NCI-H1930 (cell line): Measurements from ENCODE around the gene ARMH3.

Experiments
- DNase-seq, 2 experiments: peaks; one replicate each; lab custom pipeline; 2025; lab: John Stamatoyannopoulos, UW

Gene ARMH3

DNA sequence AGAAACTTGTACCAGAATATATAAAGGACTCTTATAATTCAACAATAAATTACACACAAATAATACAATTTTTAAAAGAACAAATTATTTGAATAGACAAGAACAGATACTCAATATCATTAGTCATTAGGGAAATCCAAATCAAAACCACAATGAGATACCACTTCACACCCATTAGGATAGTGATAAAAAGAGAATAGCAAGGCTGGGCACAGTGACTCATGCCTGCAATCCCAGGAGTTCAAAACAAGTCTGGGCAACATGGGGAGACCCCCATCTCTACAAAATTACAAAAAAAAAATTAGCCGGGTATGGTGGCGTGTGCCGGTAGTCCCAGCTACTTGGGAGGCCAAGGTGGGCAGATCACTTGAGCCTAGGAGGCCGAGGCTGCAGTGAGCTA, 160.2 kb downstream of the ARMH3 start:
- no peak for DNase-seq

DNA sequence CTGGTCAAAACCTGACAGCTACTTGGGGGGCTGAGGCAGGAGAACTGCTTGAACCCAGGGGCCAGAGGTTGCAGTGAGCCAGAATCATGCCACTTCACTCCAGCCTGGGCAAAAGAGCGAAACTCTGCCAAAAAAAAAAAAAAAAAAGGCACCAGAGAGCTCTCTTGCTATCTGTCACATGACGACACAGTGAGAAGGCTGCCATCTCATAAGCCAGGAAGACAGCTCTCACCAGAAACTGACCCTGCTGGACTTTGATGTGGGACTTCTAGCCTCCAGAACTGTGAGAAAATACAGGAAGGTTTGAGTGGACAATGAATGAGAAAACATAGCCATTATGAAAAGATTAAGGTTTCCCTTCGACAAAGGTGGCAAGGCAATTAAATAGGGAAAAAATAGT, 161.2 kb downstream of the ARMH3 start:
- DNase-seq: no peak

DNA sequence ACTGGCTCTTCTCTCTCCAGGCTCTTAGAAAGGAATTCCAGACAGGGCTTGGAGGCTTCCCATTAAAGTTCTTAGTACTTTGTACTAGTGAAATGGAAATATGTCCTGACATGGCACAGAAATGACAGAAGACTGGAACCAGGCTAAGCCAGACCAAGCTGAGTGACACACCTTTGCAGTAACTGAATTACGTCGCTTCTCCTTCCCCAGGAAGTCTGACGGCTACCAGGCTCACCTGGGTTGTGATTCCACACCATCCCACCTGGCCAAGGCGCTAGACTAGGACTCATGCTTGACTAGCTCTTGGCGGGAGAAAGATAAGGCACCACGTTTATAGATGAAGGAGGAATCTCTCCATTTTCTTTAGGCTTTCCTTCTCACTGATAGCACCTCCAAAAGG, 161.7 kb downstream of the ARMH3 start:
- no peak for DNase-seq

DNA sequence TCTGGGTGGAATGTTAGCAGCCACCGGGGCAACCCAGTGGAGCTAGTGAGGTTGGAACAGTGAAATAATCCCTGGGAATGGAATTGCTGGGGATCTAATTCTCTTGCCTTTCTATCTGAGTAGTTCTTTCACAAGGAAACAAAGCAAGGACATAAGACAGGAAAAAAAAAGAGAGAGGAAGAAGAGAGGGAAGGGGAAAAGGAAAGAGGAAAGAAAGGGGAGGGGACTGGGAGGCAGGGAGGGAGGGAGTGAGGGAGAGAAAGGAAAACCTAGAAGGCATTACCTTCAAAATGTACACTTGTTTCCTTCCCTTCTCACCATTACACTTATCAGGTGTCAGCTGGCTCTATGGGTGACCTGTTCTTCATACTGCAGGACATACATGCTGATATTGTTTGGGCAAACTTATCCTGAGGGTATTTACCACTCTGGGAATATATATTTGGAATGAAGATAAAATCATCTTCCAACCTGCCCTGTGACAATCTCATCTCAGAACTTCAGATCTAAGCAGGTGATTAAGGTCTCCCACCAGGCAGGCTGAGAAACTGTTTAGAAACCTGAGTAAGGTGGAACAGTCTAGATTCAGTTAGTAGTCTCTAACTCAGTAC, 162.4 kb downstream of the ARMH3 start:
- DNase-seq: no peak

DNA sequence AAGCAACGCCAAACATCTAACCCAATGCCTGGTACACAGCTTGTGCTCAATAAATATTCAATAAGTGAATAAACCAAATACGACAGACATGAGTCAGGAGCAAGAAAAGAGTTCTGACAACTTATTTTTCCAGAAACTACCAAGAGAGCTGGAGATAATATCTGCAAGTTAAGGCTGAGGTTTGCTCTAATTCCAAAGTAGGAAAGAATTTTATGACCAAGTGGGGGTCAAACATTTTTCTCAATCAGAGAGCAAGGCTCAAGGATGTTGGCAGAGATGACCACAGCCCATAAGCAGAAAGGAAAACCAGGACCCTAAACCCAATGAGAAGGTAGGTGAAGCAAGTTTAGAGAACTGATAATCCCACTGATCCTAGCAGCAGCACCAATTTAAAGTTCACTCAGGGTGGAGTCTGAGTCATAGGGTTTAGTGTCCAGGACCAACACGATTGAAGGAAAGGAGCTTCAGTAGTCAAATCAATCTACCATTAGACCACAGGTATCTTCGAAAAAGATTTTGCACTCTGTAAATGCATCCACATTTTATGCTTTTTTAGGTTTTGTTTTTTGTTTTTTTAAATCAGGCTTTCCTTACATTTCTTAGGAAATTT, 163.1 kb downstream of the ARMH3 start:
- no peak for DNase-seq

DNA sequence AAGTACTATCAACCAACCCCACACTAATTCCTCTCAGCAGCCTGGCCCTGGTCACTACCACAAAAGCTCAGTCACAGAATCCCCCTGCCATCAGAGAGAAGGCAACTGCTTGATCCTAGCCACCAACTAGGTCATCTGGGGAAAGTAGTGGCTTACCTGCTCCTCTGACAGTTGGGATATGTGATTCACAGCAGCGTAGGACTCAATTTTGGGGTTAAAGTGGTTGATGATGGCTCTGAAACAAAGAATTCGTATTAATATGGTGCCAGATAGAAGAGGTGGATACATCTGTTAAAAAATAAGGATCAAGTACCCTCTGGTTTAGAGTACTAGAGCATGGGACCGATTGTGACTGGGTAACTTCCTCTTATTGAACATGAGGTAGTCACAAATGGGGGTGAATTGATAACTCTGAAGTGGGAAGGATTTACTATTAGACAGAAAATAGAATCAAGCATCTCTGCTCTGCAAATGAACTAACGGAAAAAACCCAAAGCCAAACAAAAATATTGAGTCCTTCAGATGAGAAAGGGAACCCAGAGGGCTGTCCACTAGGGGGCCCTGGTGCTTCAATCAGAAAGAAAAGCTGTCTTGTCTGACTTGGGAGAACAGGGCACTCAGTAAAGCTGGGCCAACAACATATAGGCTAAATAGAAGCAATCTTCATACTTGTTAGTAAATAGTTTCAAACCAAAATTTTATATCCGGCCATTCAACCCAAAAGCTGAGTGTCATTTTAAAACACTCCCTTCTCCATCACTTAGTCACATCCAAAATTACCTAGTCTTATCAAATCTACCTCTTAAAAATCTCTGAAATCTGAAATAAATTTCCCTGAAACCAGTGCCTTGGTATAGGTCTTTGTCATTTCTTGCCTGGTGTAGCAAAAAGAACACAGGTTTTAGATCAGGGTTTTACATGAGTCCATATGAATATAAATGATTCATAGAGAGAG, 166.4 kb downstream of the ARMH3 start:
- peak; percentile 17 to 24 for DNase-seq

DNA sequence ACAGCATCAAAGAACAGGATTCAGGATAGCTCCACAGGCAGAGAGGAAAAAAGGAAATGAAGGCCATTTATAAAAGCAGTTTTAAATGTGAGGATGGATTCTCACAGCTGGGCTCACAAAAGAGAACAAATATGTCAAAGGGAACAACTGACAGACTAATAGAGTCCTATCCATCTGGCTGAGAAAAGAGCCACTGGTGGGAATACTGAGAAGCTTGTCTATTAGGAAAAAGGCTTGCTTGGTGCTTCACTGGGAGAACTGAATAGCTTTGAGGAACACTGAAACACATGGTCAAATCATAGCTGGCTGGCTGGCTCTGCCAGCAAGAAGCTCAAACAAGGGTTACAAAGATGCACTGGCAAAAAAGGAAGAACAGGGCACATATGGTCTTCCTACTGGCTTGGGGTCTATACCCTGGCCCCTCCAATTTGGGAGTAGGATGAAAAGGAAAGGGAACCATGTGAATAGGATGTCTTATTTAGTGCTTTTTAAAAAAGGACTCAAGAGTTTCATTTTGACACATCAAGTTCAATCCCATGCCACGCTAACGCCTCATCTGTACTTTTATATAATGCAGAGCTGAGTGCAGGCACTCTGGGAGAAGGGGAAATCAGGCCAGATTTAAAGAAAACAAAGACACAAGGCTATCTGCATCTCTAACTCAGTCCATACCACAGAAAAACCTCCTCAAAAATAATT, 167.6 kb downstream of the ARMH3 start:
- no peak for DNase-seq

DNA sequence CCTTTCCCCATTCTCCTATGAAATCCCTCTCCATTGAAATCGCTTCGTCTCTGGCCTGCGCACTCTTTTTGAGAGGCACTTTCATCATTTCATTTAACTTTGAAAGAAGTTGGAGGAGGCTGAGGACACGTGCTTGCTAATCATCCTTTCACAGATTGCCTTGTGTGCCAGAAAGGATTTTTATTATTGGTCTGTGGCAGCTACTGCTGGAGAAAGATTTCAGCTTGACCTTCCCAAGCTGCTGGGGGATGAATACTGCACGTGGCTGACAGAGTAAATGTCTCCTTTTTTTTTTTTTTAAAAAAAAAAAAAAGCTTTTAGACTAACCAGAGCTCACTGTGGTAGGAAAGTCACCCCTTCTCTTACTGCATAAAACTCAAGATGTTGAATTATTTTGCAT, 168.2 kb downstream of the ARMH3 start:
- DNase-seq: no peak

DNA sequence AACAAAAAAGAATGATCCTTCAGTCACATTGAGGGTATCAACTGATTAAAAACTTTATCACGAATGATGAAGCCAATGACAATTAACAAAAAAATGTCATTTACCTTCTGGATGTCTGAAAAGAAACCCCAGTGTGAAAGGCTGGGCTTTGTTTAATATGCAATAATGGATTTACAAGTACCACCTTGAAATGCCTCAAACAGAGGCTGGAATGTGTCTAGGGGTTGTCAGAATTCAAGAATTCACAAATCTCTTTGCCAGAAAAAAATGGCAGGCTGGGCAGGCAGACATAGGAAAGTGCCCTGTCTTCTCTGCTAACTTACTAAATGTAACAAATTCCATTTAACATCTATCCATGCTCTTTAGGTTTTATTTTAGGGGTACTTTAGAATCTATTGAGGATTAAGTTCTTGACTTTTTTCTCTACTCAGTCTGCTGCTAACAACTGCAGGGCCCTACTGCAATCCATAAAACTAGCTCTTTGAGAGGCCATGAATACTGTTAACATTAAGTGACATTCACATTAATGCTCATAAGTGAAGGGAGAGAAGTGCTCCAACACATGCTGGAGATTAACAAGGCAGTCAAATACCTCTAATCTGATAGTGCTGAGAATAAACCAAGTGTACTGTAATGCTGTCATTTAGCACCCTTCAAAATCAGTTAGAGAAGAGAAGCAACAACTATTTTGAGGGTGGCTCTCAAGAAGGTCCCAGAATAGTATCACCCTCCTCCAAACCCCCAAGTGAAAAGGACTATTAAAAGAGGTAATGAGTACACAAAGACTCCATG, 169.3 kb downstream of the ARMH3 start:
- no peak for DNase-seq

DNA sequence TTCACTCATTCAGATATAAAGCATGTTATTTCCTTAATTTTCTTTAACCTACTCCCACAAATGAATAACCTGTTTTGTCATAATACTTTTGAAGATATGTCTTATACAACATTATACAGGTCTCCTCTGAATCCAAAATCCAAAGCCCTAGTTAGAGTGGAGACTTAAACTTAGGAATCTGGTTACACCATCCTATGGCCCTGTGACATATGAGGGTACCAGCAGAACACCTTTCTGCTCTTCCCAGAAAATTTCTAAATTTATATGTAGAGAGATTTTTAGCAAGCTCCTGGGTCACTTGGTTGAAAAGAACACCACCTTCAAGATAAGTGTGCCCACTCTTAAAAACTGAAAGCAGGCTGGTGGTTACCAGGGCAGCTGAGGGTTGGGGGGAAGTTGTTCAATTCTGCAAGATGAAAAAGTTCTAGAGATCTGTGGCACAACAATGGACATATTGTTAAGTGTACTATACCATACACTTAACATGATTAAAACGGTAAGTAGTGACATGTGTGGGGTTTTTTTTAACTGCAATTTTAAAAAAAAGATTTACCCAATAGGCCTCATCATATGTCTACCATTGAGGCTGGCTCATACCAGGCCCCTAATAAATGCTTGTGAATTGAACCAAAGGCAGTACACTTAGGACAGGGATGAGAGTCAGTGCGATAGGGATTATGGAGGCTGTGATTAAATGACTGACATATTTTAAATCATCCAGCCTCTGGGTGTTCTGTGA, 174.8 kb downstream of the ARMH3 start:
- no peak for DNase-seq

DNA sequence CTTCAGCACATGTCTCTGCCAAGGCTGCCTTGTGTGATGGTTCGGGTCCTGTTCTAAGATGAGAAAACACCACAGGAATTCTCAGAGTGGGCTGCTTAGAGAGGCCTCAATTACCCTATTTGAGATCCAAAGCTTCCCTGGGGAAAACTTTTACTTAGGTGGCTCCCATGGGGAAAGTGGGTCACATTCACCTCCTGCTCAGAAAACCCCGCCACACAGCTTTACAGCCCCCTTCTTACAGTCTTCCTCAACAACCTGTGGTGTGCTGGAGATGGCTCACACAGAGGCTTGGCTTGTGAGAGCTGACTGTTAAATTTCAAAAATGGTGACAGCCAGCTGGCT, 175.8 kb downstream of the ARMH3 start:
- no peak for DNase-seq

DNA sequence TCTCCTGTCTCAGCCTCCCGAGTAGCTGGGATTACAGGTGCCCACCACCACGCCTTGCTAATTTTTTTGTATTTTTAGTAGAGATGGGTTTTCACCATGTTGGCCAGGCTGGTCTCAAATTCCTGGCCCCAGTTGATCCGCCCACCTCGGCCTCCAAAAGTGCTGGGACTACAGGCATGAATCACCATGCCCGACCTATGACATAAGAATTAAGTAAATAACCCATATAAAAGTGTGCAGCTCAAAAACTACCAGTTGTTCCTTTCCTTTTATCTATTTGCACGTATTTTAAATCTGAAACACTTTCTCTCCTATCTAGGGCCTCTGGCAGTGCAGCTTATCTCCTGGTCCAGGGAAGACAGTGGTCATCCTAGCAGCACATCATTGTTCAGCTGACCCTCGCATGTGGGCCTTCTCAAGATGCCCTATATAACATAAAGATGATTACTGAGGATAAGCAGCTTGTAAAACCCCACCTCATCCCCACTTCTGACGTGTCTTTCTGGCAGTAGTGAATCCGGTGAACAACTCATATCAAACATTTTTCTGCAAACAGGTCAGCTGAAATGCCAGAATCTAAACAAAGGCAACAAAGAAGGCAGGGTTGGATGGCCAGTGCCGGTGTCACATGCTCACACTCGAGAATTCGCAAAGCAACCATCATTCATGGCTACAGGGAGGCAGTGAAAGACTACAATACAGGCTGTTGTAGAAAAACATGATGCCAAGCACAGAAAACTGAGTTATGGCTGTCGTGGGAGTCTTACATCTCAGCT, 176.3 kb downstream of the ARMH3 start:
- no peak for DNase-seq

DNA sequence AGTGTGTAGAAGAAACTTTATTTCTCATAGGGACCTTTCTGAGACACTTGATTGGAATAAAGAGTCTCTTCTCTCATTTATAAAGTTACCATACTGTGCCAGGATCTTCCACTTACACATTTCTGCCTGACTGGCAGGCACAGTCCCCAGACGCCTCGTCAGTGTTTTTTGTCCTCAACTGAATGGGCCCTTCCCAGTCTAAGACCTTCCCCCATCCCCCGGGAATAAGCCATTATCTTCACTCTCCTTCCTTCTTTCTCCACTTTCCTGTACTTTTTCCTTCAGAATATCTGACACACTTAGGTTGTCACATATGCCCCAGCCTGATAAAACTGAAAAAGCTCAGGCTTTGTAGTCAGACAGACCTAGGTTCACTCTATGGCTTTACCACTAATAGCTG, 177.1 kb downstream of the ARMH3 start:
- no peak for DNase-seq

DNA sequence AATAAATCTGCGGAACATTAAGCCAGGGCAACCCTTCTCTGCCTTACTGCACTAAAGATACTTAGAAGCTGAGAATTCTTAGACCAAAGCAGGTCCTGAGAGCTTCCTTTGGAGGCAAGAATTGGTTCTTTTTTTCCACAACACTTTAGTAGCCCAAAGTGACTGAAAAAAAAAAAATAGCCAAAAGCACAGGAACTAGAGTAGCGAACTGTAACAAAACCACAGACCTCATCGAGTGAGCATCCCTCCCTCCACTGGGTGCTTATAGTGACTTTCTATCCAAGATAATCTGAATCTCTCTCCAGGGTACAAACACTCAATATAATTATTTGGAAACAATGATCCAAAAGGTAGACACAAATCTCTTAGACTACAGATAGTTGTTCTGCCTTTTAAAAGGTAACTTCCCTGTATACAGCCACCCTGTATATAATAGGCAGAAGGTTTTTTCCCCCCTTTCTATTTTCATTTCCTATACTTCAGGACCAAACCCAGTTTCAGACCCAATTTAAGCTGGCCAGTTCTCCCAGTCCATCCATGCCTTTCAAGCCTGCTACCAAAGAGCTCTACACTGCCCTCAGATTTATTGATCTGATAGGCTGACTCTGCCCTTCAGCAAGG, 180.8 kb downstream of the ARMH3 start:
- DNase-seq: no peak

DNA sequence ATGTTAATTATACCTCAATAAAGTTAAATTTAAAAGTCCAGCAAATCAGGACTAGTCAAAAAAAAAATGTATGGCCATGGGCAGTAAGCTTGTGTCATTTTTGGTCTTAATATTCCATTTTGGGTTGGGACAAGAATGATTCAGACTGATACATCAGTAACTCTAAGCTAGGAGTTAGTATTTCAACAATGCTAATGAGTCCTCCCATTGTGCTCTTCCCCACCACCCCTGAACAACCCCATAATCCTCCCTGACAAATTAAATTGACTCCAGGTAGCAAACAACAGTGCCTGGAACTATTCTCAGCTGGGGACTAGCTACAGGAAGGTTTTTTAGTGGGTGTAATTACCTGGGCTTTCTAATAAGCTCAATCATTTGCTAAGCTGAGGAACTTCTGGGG, 181.7 kb downstream of the ARMH3 start:
- no peak for DNase-seq

DNA sequence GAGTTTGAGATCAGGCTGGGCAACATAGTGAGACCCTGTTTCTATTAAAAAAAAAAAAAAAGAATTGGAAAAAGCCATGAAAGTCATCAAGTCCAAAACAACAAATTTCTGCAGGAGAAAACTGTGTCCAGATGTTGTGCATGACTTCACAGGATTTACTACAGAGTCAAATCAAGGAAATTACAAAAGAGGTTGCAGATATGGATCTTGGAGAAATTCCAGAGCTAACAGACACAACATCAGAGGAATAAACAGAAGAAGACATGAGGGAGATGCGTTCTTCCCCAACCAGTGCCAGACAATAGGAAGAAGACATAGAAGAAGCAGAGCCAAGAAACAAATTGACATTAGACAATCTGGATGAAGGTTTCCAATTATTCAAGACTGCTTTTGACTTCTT, 188.0 kb downstream of the ARMH3 start:
- DNase-seq: no peak

DNA sequence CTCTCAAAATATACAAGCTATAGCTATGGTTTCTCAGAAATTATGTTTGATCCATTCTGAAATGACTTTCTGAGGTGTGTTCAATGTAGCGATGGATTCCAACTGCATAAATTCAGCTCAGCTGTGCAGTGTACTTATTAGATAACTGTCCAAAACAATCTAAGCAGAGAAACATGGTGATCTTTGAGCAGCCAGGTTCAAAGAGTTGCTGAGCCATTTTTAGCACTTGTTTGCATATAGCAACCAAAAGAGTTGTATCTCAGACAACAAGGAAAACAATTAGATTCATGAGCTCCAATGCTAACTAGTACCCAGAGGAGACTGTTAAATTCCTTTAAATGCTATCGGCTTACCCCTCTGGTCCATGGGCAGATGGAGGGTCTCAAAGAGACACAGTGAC, 196.4 kb downstream of the ARMH3 start:
- no peak for DNase-seq

DNA sequence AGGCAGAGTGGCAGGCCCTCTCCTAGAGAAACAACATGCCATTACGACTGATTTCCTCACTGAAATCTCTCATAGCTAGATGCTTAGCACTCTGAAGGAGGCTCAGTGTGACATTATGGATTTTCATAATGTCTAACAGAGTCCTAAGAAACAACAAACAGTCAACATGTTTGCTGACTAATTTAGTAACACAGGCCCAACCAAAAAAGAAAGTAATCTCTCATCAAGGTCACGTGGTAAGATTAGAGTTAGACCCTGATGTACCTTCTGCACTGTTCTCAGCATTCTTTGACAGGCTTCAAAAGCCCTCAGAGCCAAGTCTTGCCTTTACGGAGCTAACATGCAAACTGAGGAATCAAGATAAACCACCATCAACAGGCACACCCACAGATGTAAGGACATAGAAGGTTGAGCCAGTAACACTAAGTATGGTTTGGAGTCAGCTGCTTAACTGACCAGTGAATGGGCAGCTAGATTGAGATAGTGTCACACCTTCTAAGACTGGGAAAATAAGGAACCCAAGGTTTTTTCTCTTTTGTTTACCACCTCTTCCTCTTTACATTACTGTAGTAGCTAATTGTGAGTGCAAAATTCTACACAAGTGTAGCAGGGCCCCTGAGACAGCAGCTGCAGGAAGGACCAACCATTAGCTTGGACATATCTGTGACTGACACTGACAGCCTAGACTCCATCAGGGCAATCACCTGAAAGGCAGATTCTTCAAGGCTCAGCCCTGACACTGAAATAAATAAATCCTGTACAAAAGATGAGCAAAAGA, 197.1 kb downstream of the ARMH3 start:
- DNase-seq: no peak
